ENCODE measurements around the gene TDRD10. TPM values are rescaled to one million over a fixed set of nuclear protein-coding genes. Genes with fewer than 3 reads are reported as not detected.
A peak's percentile ranks its signal among the peaks of the same experiment; 100 is the strongest.

The TDRD10 gene
- total and polyA plus RNA-seq, 4 experiments from 2014 or later: not detected

- intact Hi-C loops (cut with micrococcal nuclease): loop anchor here (1.0 to 10.0 kb wide), 2 partner anchors 196 to 284 kb away; partner anchors contain the start of gene HAX1
- Histone ChIP-seq H3K27me3 (ENCODE audit: insufficient read depth, low read length) (no peaks in the 10 kb centered on the region), H3K27ac (ENCODE audit: low read depth, low read length) (peak overlapping the region; percentile 23), H3K4me1 (ENCODE audit: insufficient read depth, low read length) (peaks cover 58% of the 10 kb centered on the region), H3K9me3 (ENCODE audit: control insufficient read depth in 1 of 2, low read length in 2 of 2) (no peaks in the 10 kb centered on the region), H3K4me3 (ENCODE audit: low read length in 2 of 2) (no peak overlapping the region), H3K36me3 (ENCODE audit: insufficient read depth, low read length) (no peaks in the 10 kb centered on the region)
- POLR2A ChIA-PET (ENCODE audit: partially characterized antibody): interaction anchor here (1.2 to 12.7 kb wide), 6 partner anchors 11 to 116 kb away, joined by 4 to 267 read pairs (median 5); partner anchors contain the start of gene IL6R
- Mint-ChIP-seq H3K27ac (peak overlapping the region; percentile 93 to 100 (median 97)), H3K27me3 (no peaks in the 10 kb centered on the region), H3K9me3 (peaks cover 0 to under 1% (median 0%) of the 10 kb centered on the region in 8 donors), H3K36me3 (peaks cover 17 to 19% of the 10 kb centered on the region in 2 donors), H3K4me1 (peaks cover 47 to 66% (median 60%) of the 10 kb centered on the region in 4 donors), H3K4me3 (peak overlapping the region in 6 of 8 donors; percentile 57 to 91 (median 72))
- CTCF ChIA-PET (ENCODE audit: partially characterized antibody): interaction anchor here (1.2 to 8.2 kb wide), 10 partner anchors 11 to 145 kb away, joined by 3 to 106 read pairs (median 6); partner anchors contain the start of gene IL6R
- no peak for DNase-seq
Measured at GRCh38 chr1:154468535-154469250, 33.3 kb upstream of the TDRD10 start.

GRCh38 chr1:154469844-154470560, 32.0 kb upstream of the TDRD10 start:
- H3K27ac ChIP-seq (ENCODE audit: low read depth, low read length): peak overlapping the region; percentile 23
- Mint-ChIP-seq H3K27ac (peak overlapping the region; percentile 11 to 94 (median 68)), H3K4me1 (peaks cover 42 to 53% (median 48%) of the 10 kb centered on the region in 4 donors), H3K27me3 (no peaks in the 10 kb centered on the region), H3K36me3 (peaks cover 12 to 13% of the 10 kb centered on the region in 2 donors), H3K9me3 (no peaks in the 10 kb centered on the region), H3K4me3 (no peak overlapping the region)
- no peaks in the 10 kb centered on the region for H3K36me3 ChIP-seq (ENCODE audit: insufficient read depth, low read length)
- ChIA-PET POLR2A (ENCODE audit: partially characterized antibody) (interaction anchor here (12.7 kb wide), 1 partner anchor 63 kb away, joined by 267 read pairs; the partner anchor contains the start of gene IL6R), CTCF (ENCODE audit: partially characterized antibody) (interaction anchor here (0.8 to 8.2 kb wide), 2 partner anchors 63 to 64 kb away, joined by 4 to 106 read pairs; partner anchors contain the start of gene IL6R)
- H3K4me3 ChIP-seq (ENCODE audit: low read length in 2 of 2): no peak overlapping the region
- no peaks in the 10 kb centered on the region for H3K9me3 ChIP-seq (ENCODE audit: control insufficient read depth in 1 of 2, low read length in 2 of 2)
- no peaks in the 10 kb centered on the region for H3K27me3 ChIP-seq (ENCODE audit: insufficient read depth, low read length)
- DNase-seq: no peak
- intact Hi-C loops (cut with micrococcal nuclease): loop anchor here (10.0 kb wide), 1 partner anchor 285 kb away; no protein-coding TSS in a partner anchor
- H3K4me1 ChIP-seq (ENCODE audit: insufficient read depth, low read length): peaks cover 45% of the 10 kb centered on the region

GRCh38 chr1:154471304-154471703, 30.7 kb upstream of the TDRD10 start:
- H3K27me3 Mint-ChIP-seq: no peaks in the 10 kb centered on the region
- POLR2A ChIA-PET (ENCODE audit: partially characterized antibody): no interaction called here
- intact Hi-C loops (cut with micrococcal nuclease): no loop called here
- H3K4me3 ChIP-seq (ENCODE audit: low read length in 2 of 2): no peak overlapping the region
- H3K27me3 ChIP-seq (ENCODE audit: insufficient read depth, low read length): no peaks in the 10 kb centered on the region
- H3K36me3 ChIP-seq (ENCODE audit: insufficient read depth, low read length): no peaks in the 10 kb centered on the region
- peaks cover 5 to 9% of the 10 kb centered on the region in 2 donors for H3K36me3 Mint-ChIP-seq
- no peak overlapping the region for H3K27ac ChIP-seq (ENCODE audit: low read depth, low read length)
- H3K9me3 Mint-ChIP-seq: no peaks in the 10 kb centered on the region
- peaks cover 31 to 40% (median 35%) of the 10 kb centered on the region in 4 donors for H3K4me1 Mint-ChIP-seq
- H3K4me3 Mint-ChIP-seq: no peak overlapping the region
- H3K4me1 ChIP-seq (ENCODE audit: insufficient read depth, low read length): peaks cover 32% of the 10 kb centered on the region
- peak overlapping the region in 4 of 7 donors; percentile 46 to 71 (median 66) for H3K27ac Mint-ChIP-seq
- H3K9me3 ChIP-seq (ENCODE audit: control insufficient read depth in 1 of 2, low read length in 2 of 2): no peaks in the 10 kb centered on the region
- CTCF ChIA-PET (ENCODE audit: partially characterized antibody): interaction anchor here (0.7 kb wide), 1 partner anchor 8 kb away, joined by 3 read pairs; no protein-coding TSS in a partner anchor
- DNase-seq: no peak

- Mint-ChIP-seq H3K27ac (peak overlapping the region in 1 of 7 donors; percentile 55), H3K36me3 (no peaks in the 10 kb centered on the region), H3K27me3 (no peaks in the 10 kb centered on the region), H3K4me1 (peaks cover 10 to 19% (median 14%) of the 10 kb centered on the region in 4 donors), H3K9me3 (no peaks in the 10 kb centered on the region), H3K4me3 (no peak overlapping the region)
- Histone ChIP-seq H3K27ac (ENCODE audit: low read depth, low read length) (no peak overlapping the region), H3K36me3 (ENCODE audit: insufficient read depth, low read length) (no peaks in the 10 kb centered on the region), H3K9me3 (ENCODE audit: control insufficient read depth in 1 of 2, low read length in 2 of 2) (no peaks in the 10 kb centered on the region), H3K4me1 (ENCODE audit: insufficient read depth, low read length) (peaks cover 17% of the 10 kb centered on the region), H3K27me3 (ENCODE audit: insufficient read depth, low read length) (no peaks in the 10 kb centered on the region), H3K4me3 (ENCODE audit: low read length in 2 of 2) (no peak overlapping the region)
- ChIA-PET POLR2A (ENCODE audit: partially characterized antibody) (interaction anchor here (0.6 kb wide), 1 partner anchor 130 kb away, joined by 3 read pairs; no protein-coding TSS in a partner anchor), CTCF (ENCODE audit: partially characterized antibody) (interaction anchor here (0.6 kb wide), 1 partner anchor 61 kb away, joined by 3 read pairs; no protein-coding TSS in a partner anchor)
- intact Hi-C loops (cut with micrococcal nuclease): loop anchor here (5.0 kb wide), 2 partner anchors 462 to 607 kb away; partner anchors contain the start of gene PMVK
- DNase-seq: no peak
Measured at GRCh38 chr1:154474802-154475201, 27.2 kb upstream of the TDRD10 start.

- Mint-ChIP-seq H3K36me3 (no peaks in the 10 kb centered on the region), H3K4me3 (no peak overlapping the region), H3K27ac (peak overlapping the region in 3 of 7 donors; percentile 44 to 72 (median 65)), H3K4me1 (peaks cover 11 to 17% (median 12%) of the 10 kb centered on the region in 4 donors), H3K9me3 (no peaks in the 10 kb centered on the region), H3K27me3 (no peaks in the 10 kb centered on the region)
- Histone ChIP-seq H3K36me3 (ENCODE audit: insufficient read depth, low read length) (no peaks in the 10 kb centered on the region), H3K27ac (ENCODE audit: low read depth, low read length) (no peak overlapping the region), H3K4me3 (ENCODE audit: low read length in 2 of 2) (no peak overlapping the region), H3K27me3 (ENCODE audit: insufficient read depth, low read length) (no peaks in the 10 kb centered on the region), H3K9me3 (ENCODE audit: control insufficient read depth in 1 of 2, low read length in 2 of 2) (no peaks in the 10 kb centered on the region), H3K4me1 (ENCODE audit: insufficient read depth, low read length) (peaks cover 16% of the 10 kb centered on the region)
- intact Hi-C loops (cut with micrococcal nuclease): loop anchor here (5.0 kb wide), 2 partner anchors 461 to 606 kb away; partner anchors contain the start of gene PMVK
- CTCF ChIA-PET (ENCODE audit: partially characterized antibody): interaction anchor here (1.4 kb wide), 1 partner anchor 133 kb away, joined by 3 read pairs; no protein-coding TSS in a partner anchor
- POLR2A ChIA-PET (ENCODE audit: partially characterized antibody): no interaction called here
- DNase-seq: no peak
Measured at GRCh38 chr1:154476791-154477190, 25.2 kb upstream of the TDRD10 start.

GRCh38 chr1:154478013-154478412, 24.0 kb upstream of the TDRD10 start:
- H3K9me3 Mint-ChIP-seq: no peaks in the 10 kb centered on the region
- no peak for DNase-seq
- ChIA-PET CTCF (ENCODE audit: partially characterized antibody) (interaction anchor here (1.0 to 8.0 kb wide), 7 partner anchors 12 to 134 kb away, joined by 3 to 104 read pairs (median 8); no protein-coding TSS in a partner anchor), POLR2A (ENCODE audit: partially characterized antibody) (interaction anchor here (0.6 kb wide), 1 partner anchor 80 kb away, joined by 3 read pairs; no protein-coding TSS in a partner anchor)
- H3K27me3 Mint-ChIP-seq: no peaks in the 10 kb centered on the region
- H3K4me3 ChIP-seq (ENCODE audit: low read length in 2 of 2): no peak overlapping the region
- intact Hi-C loops (cut with micrococcal nuclease): loop anchor here (1.0 to 5.0 kb wide), 8 partner anchors 11 to 604 kb away; partner anchors contain the start of genes ATP8B2, IL6R and PMVK
- H3K9me3 ChIP-seq (ENCODE audit: control insufficient read depth in 1 of 2, low read length in 2 of 2): no peaks in the 10 kb centered on the region
- H3K27me3 ChIP-seq (ENCODE audit: insufficient read depth, low read length): no peaks in the 10 kb centered on the region
- H3K36me3 Mint-ChIP-seq: no peaks in the 10 kb centered on the region
- H3K36me3 ChIP-seq (ENCODE audit: insufficient read depth, low read length): no peaks in the 10 kb centered on the region
- H3K27ac Mint-ChIP-seq: peak overlapping the region in 3 of 7 donors; percentile 12 to 74 (median 55)
- peaks cover 16% of the 10 kb centered on the region for H3K4me1 ChIP-seq (ENCODE audit: insufficient read depth, low read length)
- H3K4me1 Mint-ChIP-seq: peaks cover 10 to 17% (median 12%) of the 10 kb centered on the region in 4 donors
- no peak overlapping the region for H3K4me3 Mint-ChIP-seq
- H3K27ac ChIP-seq (ENCODE audit: low read depth, low read length): no peak overlapping the region
